BJ (cell line): ENCODE data around the gene COL2A1. TPM values are rescaled to one million over a fixed set of nuclear protein-coding genes. Genes with fewer than 3 reads are reported as not detected.

Source experiments
- CTCF ChIA-PET: fragments of 350-600 bp; formaldehyde crosslinking; extraction: SDS; loops from one replicate; lab custom pipeline; 2021; ENCODE audit warnings: antibody characterized with exemption, inconsistent platforms; lab: Yijun Ruan, JAX
- POLR2A ChIA-PET: fragments of 300-600 bp; sonication (Branson Sonifier 250); formaldehyde crosslinking; extraction: SDS; loops from one replicate; lab custom pipeline; 2021; ENCODE audit warnings: antibody characterized with exemption; lab: Charles Lee
- DNase-seq: peaks from one replicate; pipeline ENCODE4 v3.0.0-alpha.2; 2011; ENCODE audit warnings: low read depth
- H3K27me3 ChIP-seq: 2 replicates; pipeline ENCODE4 v1.6.0; 2011; ENCODE audit warnings: low read length; ENCODE audit not compliant: control insufficient read depth, insufficient read depth
- H3K36me3 ChIP-seq: 2 replicates; pipeline ENCODE4 v1.5.1; 2011; ENCODE audit warnings: low read length; ENCODE audit not compliant: control insufficient read depth, insufficient read depth
- H3K4me3 ChIP-seq: 2 replicates; pipeline ENCODE4 v1.5.1; 2011; ENCODE audit warnings: low read depth, mild to moderate bottlenecking, control low read depth, low read length
- CTCF ChIP-seq: IDR thresholded peaks from 2 replicates; pipeline ENCODE4 v1.5.1; 2011; ENCODE audit warnings: low read depth, mild to moderate bottlenecking, control low read depth, inconsistent platforms, low read length, moderate library complexity; ENCODE audit not compliant: insufficient read depth
- polyA plus RNA-seq: library from polyadenylated mRNA; depleted of rRNA; stranded (reverse); fragments of >200 nt; gene quantifications from 2 replicates; pipeline ENCODE4 v1.2.3, GENCODE V29; 2011

The COL2A1 gene
- polyA plus RNA-seq, 1 experiment, result not detected

GRCh38 chr12:47982770-47983169, 21.5 kb downstream of the COL2A1 start:
- CTCF ChIA-PET, result interaction anchor here (0.9 kb wide), 1 partner anchor 33 kb away, joined by 3 read pairs; no protein-coding TSS in a partner anchor
- H3K36me3 ChIP-seq, result no peaks in the 10 kb centered on the region; the same call in 1 of the 2 replicates
- peaks cover 10% of the 10 kb centered on the region for H3K27me3 ChIP-seq
- DNase-seq, result no peak
- TF ChIP-seq CTCF, result no peak
- POLR2A ChIA-PET, result no interaction called here
- H3K4me3 ChIP-seq, result no peak overlapping the region

GRCh38 chr12:47982311-47982710, 22.0 kb downstream of the COL2A1 start:
- no peak overlapping the region for H3K4me3 ChIP-seq
- ChIA-PET POLR2A (interaction anchor here (0.6 kb wide), 1 partner anchor 681 kb away, joined by 4 read pairs; no protein-coding TSS in a partner anchor), CTCF (interaction anchor here (0.9 to 1.0 kb wide), 2 partner anchors 19 to 32 kb away, joined by 3 read pairs; partner anchors contain the start of gene TMEM106C)
- no peaks in the 10 kb centered on the region for H3K36me3 ChIP-seq
- DNase-seq, result no peak
- no peak for TF ChIP-seq CTCF
- H3K27me3 ChIP-seq, result peaks cover 8% of the 10 kb centered on the region

- Histone ChIP-seq H3K36me3 (no peaks in the 10 kb centered on the region), H3K27me3 (peaks cover 8% of the 10 kb centered on the region), H3K4me3 (no peak overlapping the region)
- POLR2A ChIA-PET, result interaction anchor here (0.6 kb wide), 1 partner anchor 680 kb away, joined by 4 read pairs; no protein-coding TSS in a partner anchor
- CTCF ChIA-PET, result interaction anchor here (1.0 kb wide), 1 partner anchor 18 kb away, joined by 3 read pairs; the partner anchor contains the start of gene TMEM106C
- TF ChIP-seq CTCF, result no peak
- no peak for DNase-seq
Measured at GRCh38 chr12:47981496-47982260, 22.6 kb downstream of the COL2A1 start.

GRCh38 chr12:47980779-47981495, 23.3 kb downstream of the COL2A1 start:
- ChIA-PET CTCF (interaction anchor here (0.9 to 2.8 kb wide), 3 partner anchors 12 to 18 kb away, joined by 3 to 10 read pairs (median 3); partner anchors contain the start of gene TMEM106C), POLR2A (no interaction called here)
- no peaks in the 10 kb centered on the region for H3K36me3 ChIP-seq
- TF ChIP-seq CTCF, result no peak
- DNase-seq, result no peak
- H3K4me3 ChIP-seq, result no peak overlapping the region
- H3K27me3 ChIP-seq, result peaks cover 8% of the 10 kb centered on the region

- TF ChIP-seq CTCF, result no peak
- POLR2A ChIA-PET, result no interaction called here
- Histone ChIP-seq H3K36me3 (no peaks in the 10 kb centered on the region), H3K27me3 (peaks cover 9% of the 10 kb centered on the region), H3K4me3 (no peak overlapping the region)
- no peak for DNase-seq
- CTCF ChIA-PET, result interaction anchor here (0.9 to 2.8 kb wide), 2 partner anchors 11 to 16 kb away, joined by 3 to 10 read pairs; partner anchors contain the start of gene TMEM106C
Measured at GRCh38 chr12:47980197-47980596, 24.1 kb downstream of the COL2A1 start.
